HG03108 (cell line): Measurements from ENCODE around the gene CPEB1.
"Not testable (repeated sequence)": the region's sequence is repeated elsewhere in the genome, so short reads cannot be mapped to it uniquely, and the experiment has no call there.

ENCODE experiments used
- ATAC-seq: cut with Tn5 transposase; IDR thresholded peaks from one replicate; pipeline ENCODE4 v1.9.1; 2021; ENCODE audit warnings: moderate library complexity; ENCODE audit not compliant: unreplicated experiment

The CPEB1 gene

GRCh38 chr15:82548700-82549099 lies 98.5 kb downstream of the CPEB1 start:
- ATAC-seq, result no peak

- ATAC-seq, result no peak
Measured at GRCh38 chr15:82545478-82545877, 101.7 kb downstream of the CPEB1 start.

GRCh38 chr15:82545002-82545401 lies 102.2 kb downstream of the CPEB1 start:
- no peak for ATAC-seq

- no peak for ATAC-seq
Measured at GRCh38 chr15:82544431-82544830, 102.7 kb downstream of the CPEB1 start.

- ATAC-seq, result no peak
Measured at GRCh38 chr15:82543160-82543559, 104.0 kb downstream of the CPEB1 start.

GRCh38 chr15:82540984-82541431 lies 106.2 kb downstream of the CPEB1 start:
- ATAC-seq, result no peak

GRCh38 chr15:82540055-82540983 lies 106.8 kb downstream of the CPEB1 start, which contains the start of gene RPS17:
Gene RPS17 (minus strand): TSS chr15:82540457. CDS start chr15:82540428, 29 bp downstream.
- ATAC-seq, result peak; percentile 94

- ATAC-seq, result no peak
Measured at GRCh38 chr15:82539691-82540054, 107.5 kb downstream of the CPEB1 start.

- no peak for ATAC-seq
Measured at GRCh38 chr15:82538961-82539690, 108.0 kb downstream of the CPEB1 start.

- ATAC-seq, result no peak
Measured at GRCh38 chr15:82537351-82537908, 109.7 kb downstream of the CPEB1 start.

- no peak for ATAC-seq
Measured at GRCh38 chr15:82536409-82537350, 110.5 kb downstream of the CPEB1 start.

- ATAC-seq, result no peak
Measured at GRCh38 chr15:82535566-82536408, 111.4 kb downstream of the CPEB1 start.

- not testable (repeated sequence) for ATAC-seq
Measured at GRCh38 chr15:82535151-82535550, 112.0 kb downstream of the CPEB1 start.

- ATAC-seq, result not testable (repeated sequence)
Measured at GRCh38 chr15:82534457-82534861, 112.7 kb downstream of the CPEB1 start.

- ATAC-seq, result no peak
Measured at GRCh38 chr15:82533801-82534200, 113.4 kb downstream of the CPEB1 start.

- no peak for ATAC-seq
Measured at GRCh38 chr15:82532991-82533481, 114.1 kb downstream of the CPEB1 start.

- no peak for ATAC-seq
Measured at GRCh38 chr15:82532383-82532990, 114.7 kb downstream of the CPEB1 start.

GRCh38 chr15:82531496-82532382 lies 115.4 kb downstream of the CPEB1 start:
- no peak for ATAC-seq
